ENCODE measurements around the gene SPIRE1. TPM values are rescaled to one million over a fixed set of nuclear protein-coding genes. Genes with fewer than 3 reads are reported as not detected.
"Not testable (repeated sequence)": the region's sequence is repeated elsewhere in the genome, so short reads cannot be mapped to it uniquely, and the experiment has no call there.

Gene SPIRE1
- polyA plus RNA-seq, 1 experiment = 11.6 TPM

DNA sequence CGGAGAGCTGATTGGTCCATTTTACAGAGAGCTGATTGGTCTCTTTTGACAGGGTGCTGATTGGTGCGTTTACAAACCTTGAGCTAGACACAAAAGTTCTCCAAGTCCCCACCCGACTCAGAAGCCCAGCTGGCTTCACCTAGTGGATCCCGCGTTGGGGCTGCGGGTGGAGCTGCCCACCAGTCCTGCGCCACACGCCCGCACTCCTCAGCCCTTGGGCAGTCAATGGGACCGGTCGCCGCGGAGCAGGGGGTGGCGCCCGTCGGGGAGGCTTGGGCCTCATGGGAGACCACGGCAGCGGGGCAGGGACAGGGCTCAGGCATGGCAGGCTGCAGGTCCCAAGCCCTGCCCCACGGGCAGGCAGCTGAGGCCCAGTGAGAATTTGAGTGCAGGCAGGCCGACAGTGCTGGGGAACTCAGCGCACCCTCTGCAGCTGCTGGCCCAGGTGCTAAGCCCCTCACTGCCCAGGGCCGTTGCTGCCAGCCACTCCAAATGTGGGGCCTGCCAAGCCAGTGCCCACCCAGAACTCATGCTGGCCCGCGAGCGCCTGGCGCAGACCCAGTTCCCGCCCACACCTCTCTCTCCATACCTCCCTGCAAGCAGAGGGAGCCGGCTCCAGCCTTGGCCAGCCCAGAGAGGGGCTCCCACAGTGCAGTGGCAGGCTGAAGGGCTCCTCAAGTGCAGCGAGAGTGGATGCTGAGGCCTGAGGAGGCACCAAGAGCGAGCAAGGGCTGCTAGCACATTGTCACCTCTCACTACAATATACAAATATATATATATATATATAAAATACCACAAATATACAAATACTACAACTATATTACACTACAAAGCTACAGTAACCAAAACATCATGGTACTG is 100.7 kb downstream of the SPIRE1 start:
- Histone ChIP-seq H3K36me3 (ENCODE audit: control insufficient read depth, insufficient read depth, low read length) (no peaks in the 10 kb centered on the region), H3K27me3 (ENCODE audit: control insufficient read depth, insufficient read depth, low read length) (no peaks in the 10 kb centered on the region), H3K4me3 (ENCODE audit: low read depth, low read length) (no peak overlapping the region)
- CTCF ChIA-PET = interaction anchor here (0.7 kb wide), 1 partner anchor 102 kb away, joined by 3 read pairs; no protein-coding TSS in a partner anchor
- POLR2A ChIA-PET = no interaction called here
- DNase-seq (ENCODE audit: low read depth) = no peak
- no peak for TF ChIP-seq CTCF (IDR thresholded peaks at IDR 0.05; ENCODE audit: insufficient read depth, low read depth, low read length)

DNA sequence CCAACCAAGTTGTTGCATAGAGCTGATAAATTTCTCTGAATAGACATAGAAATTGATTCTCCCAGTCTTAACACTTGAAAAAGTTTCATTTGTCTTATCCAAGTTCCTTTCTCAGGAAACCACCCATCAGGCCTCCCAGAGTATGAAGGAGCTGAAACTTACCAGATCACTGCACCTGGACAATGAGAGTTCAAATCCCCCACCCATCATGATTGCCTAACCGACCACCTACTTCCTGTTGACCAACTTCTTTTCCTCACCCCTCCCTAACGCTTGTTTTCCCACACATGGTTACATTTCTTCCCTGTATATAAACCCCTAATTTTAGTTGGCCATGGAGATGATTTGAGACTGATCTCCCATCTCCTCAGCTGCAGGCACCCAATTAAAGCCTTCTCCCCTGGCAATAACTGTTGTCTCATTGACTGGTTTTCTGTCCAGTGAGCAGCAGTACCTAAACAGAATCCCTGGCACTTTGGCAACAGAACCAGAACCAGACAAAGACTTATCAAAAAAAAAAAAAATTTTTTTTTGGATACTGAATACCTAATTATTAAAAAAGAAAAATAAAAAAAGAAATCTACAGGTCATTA is 103.0 kb downstream of the SPIRE1 start:
- Histone ChIP-seq H3K36me3 (ENCODE audit: control insufficient read depth, insufficient read depth, low read length) (no peaks in the 10 kb centered on the region), H3K4me3 (ENCODE audit: low read depth, low read length) (no peak overlapping the region), H3K27me3 (ENCODE audit: control insufficient read depth, insufficient read depth, low read length) (no peaks in the 10 kb centered on the region)
- ChIA-PET CTCF (interaction anchor here (0.9 to 1.1 kb wide), 2 partner anchors 15 to 37 kb away, joined by 3 to 5 read pairs; no protein-coding TSS in a partner anchor), POLR2A (no interaction called here)
- DNase-seq (ENCODE audit: low read depth) = no peak
- no peak for TF ChIP-seq CTCF (IDR thresholded peaks at IDR 0.05; ENCODE audit: insufficient read depth, low read depth, low read length)

DNA sequence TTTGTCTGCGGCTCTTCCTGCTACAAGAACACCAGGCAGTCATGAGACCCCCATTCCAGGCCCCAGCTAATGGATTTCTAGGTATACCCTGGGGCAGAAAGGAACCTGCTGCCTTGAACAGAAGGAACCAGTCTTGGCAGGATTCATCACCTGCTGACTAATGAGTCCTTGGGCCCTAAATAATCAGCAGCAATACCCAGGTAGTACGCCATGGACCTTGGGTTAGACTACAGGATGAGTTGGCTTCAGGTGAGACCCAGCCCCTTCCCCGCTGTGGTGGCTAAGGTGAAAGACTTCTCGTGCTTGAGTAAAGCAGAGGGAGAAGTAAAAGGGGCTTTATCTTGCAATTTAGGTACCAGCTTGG is 105.0 kb downstream of the SPIRE1 start:
- no peak for TF ChIP-seq CTCF (IDR thresholded peaks at IDR 0.05; ENCODE audit: insufficient read depth, low read depth, low read length)
- ChIA-PET CTCF (no interaction called here), POLR2A (no interaction called here)

DNA sequence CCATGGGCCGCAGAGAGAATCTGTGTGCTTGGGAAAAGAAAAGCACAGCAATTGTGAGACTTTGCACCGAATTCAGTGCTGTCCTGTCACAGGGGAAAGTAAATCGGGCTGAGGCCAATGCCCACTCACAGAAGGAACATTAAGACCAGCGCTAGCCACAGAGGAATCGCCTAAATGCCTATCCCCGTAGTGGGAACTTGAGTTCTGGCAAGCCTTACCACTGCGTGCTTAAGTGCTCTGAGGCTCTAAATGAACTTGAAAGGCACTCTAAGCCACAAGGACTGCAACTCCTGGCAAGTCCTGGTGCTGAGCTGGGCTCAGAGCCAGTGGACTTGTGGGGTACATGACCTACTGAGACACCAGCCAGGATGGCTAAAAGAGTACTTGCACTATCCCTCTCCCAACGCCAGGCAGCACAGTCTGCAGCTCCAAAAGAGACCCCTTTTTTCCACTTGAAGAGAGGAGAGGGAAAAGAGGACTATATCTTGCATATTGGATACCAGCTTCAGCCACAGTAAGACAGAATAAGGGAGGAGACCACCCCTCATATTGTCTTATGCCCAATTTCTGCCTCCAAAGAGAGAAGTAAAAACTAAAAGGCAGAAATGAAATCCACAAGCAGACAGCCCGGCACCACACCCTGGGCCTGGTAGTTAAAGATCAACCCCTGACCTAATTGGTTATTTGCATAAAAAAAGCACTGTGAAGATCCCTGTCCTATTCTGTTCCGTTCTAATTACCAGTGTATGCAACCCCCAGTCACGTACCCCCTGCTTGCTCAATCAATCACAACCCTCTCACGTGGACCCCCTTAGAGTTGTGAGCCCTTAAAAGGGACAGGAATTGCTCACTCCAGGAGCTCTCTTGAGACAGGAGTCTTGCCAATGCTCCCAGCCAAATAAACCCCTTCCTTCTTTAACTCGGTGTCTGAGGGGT is 105.7 kb downstream of the SPIRE1 start:
- H3K27me3 ChIP-seq (ENCODE audit: control insufficient read depth, insufficient read depth, low read length); H3K4me3 ChIP-seq (ENCODE audit: low read depth, low read length); CTCF ChIA-PET; POLR2A ChIA-PET; H3K36me3 ChIP-seq (ENCODE audit: control insufficient read depth, insufficient read depth, low read length): not testable (repeated sequence)
- peak; percentile 4 for DNase-seq (ENCODE audit: low read depth)

More for the DNA sequence above, 105.0 kb downstream of the SPIRE1 start:
- Histone ChIP-seq H3K4me3 (ENCODE audit: low read depth, low read length) (no peak overlapping the region), H3K27me3 (ENCODE audit: control insufficient read depth, insufficient read depth, low read length) (no peaks in the 10 kb centered on the region), H3K36me3 (ENCODE audit: control insufficient read depth, insufficient read depth, low read length) (no peaks in the 10 kb centered on the region)
- no peak for DNase-seq (ENCODE audit: low read depth)

GRCh38 chr18:12551466-12551865 is 106.4 kb downstream of the SPIRE1 start:
- POLR2A ChIA-PET; CTCF ChIA-PET; DNase-seq (ENCODE audit: low read depth); H3K36me3 ChIP-seq (ENCODE audit: control insufficient read depth, insufficient read depth, low read length); H3K27me3 ChIP-seq (ENCODE audit: control insufficient read depth, insufficient read depth, low read length); H3K4me3 ChIP-seq (ENCODE audit: low read depth, low read length): not testable (repeated sequence)

- Histone ChIP-seq H3K36me3 (ENCODE audit: control insufficient read depth, insufficient read depth, low read length) (no peaks in the 10 kb centered on the region), H3K27me3 (ENCODE audit: control insufficient read depth, insufficient read depth, low read length) (no peaks in the 10 kb centered on the region), H3K4me3 (ENCODE audit: low read depth, low read length) (no peak overlapping the region)
- ChIA-PET CTCF (no interaction called here), POLR2A (no interaction called here)
- DNase-seq (ENCODE audit: low read depth) = no peak
- TF ChIP-seq CTCF (IDR thresholded peaks at IDR 0.05; ENCODE audit: insufficient read depth, low read depth, low read length) = no peak
Observed at GRCh38 chr18:12543697-12544096, 114.2 kb downstream of the SPIRE1 start.

Data from BJ (cell line).